Mucosa of stomach (tissue), 1 donor: Measurements from ENCODE around the gene SLIT3.

ENCODE experiments used
- H3K27me3 ChIP-seq: one replicate; pipeline ENCODE4 v1.7.0; 2013; ENCODE audit warnings: mild to moderate bottlenecking, low read length; ENCODE audit not compliant: control insufficient read depth, insufficient read depth
- H3K36me3 ChIP-seq: one replicate; pipeline ENCODE4 v1.7.0; 2013; ENCODE audit warnings: low read length; ENCODE audit not compliant: control insufficient read depth, insufficient read depth
- H3K4me1 ChIP-seq: one replicate; pipeline ENCODE4 v1.7.0; 2013; ENCODE audit warnings: mild to moderate bottlenecking, low read length; ENCODE audit not compliant: control insufficient read depth, insufficient read depth
- H3K4me3 ChIP-seq: one replicate; pipeline ENCODE4 v1.7.0; 2013; ENCODE audit warnings: low read length
- H3K9ac ChIP-seq: one replicate; pipeline ENCODE4 v1.7.0; 2013; ENCODE audit warnings: mild to moderate bottlenecking, low read length, moderate library complexity
- H3K9me3 ChIP-seq: one replicate; pipeline ENCODE4 v1.7.0; 2013; ENCODE audit warnings: mild to moderate bottlenecking, low read length, moderate library complexity; ENCODE audit not compliant: control insufficient read depth
- donor health status: Pancreatic carcinoma.

SLIT3 gene

GRCh38 chr5:169101966-169102365, 199.0 kb downstream of the SLIT3 start:
- Histone ChIP-seq H3K4me1 (no peaks in the 10 kb centered on the region), H3K36me3 (no peaks in the 10 kb centered on the region), H3K4me3 (no peak overlapping the region), H3K27me3 (no peaks in the 10 kb centered on the region), H3K9ac (no peak overlapping the region), H3K9me3 (no peaks in the 10 kb centered on the region)

- Histone ChIP-seq H3K27me3 (no peaks in the 10 kb centered on the region), H3K4me3 (no peak overlapping the region), H3K9ac (no peak overlapping the region), H3K4me1 (no peaks in the 10 kb centered on the region), H3K36me3 (no peaks in the 10 kb centered on the region), H3K9me3 (no peaks in the 10 kb centered on the region)
These were observed 200.2 kb downstream of the SLIT3 start for GRCh38 chr5:169100735-169101075.

GRCh38 chr5:169099801-169100734, 200.9 kb downstream of the SLIT3 start:
- no peaks in the 10 kb centered on the region for H3K4me1 ChIP-seq
- no peak overlapping the region for H3K4me3 ChIP-seq
- H3K9me3 ChIP-seq, result no peaks in the 10 kb centered on the region
- no peaks in the 10 kb centered on the region for H3K27me3 ChIP-seq
- no peak overlapping the region for H3K9ac ChIP-seq
- no peaks in the 10 kb centered on the region for H3K36me3 ChIP-seq

GRCh38 chr5:169098331-169099121, 202.4 kb downstream of the SLIT3 start:
- Histone ChIP-seq H3K4me1 (no peaks in the 10 kb centered on the region), H3K36me3 (no peaks in the 10 kb centered on the region), H3K9ac (no peak overlapping the region), H3K9me3 (no peaks in the 10 kb centered on the region), H3K4me3 (no peak overlapping the region), H3K27me3 (no peaks in the 10 kb centered on the region)

- H3K4me1 ChIP-seq, result no peaks in the 10 kb centered on the region
- no peaks in the 10 kb centered on the region for H3K36me3 ChIP-seq
- no peaks in the 10 kb centered on the region for H3K9me3 ChIP-seq
These were observed 203.3 kb downstream of the SLIT3 start for GRCh38 chr5:169097374-169098326.

GRCh38 chr5:169095976-169096375, 205.0 kb downstream of the SLIT3 start:
- Histone ChIP-seq H3K4me1 (no peaks in the 10 kb centered on the region), H3K27me3 (no peaks in the 10 kb centered on the region), H3K9me3 (no peaks in the 10 kb centered on the region), H3K4me3 (no peak overlapping the region), H3K9ac (no peak overlapping the region), H3K36me3 (no peaks in the 10 kb centered on the region)

More at GRCh38 chr5:169097374-169098326, 203.3 kb downstream of the SLIT3 start:
- no peak overlapping the region for H3K4me3 ChIP-seq
- H3K27me3 ChIP-seq, result no peaks in the 10 kb centered on the region
- H3K9ac ChIP-seq, result no peak overlapping the region

GRCh38 chr5:169095410-169095960, 205.5 kb downstream of the SLIT3 start:
- H3K9me3 ChIP-seq, result no peaks in the 10 kb centered on the region
- H3K9ac ChIP-seq, result no peak overlapping the region
- no peaks in the 10 kb centered on the region for H3K36me3 ChIP-seq
- no peak overlapping the region for H3K4me3 ChIP-seq
- no peaks in the 10 kb centered on the region for H3K4me1 ChIP-seq
- H3K27me3 ChIP-seq, result no peaks in the 10 kb centered on the region

GRCh38 chr5:169094586-169095409, 206.1 kb downstream of the SLIT3 start:
- no peaks in the 10 kb centered on the region for H3K36me3 ChIP-seq
- no peaks in the 10 kb centered on the region for H3K9me3 ChIP-seq
- H3K4me3 ChIP-seq, result no peak overlapping the region
- H3K9ac ChIP-seq, result no peak overlapping the region
- no peaks in the 10 kb centered on the region for H3K4me1 ChIP-seq
- H3K27me3 ChIP-seq, result no peaks in the 10 kb centered on the region

GRCh38 chr5:169091396-169091980, 209.5 kb downstream of the SLIT3 start:
- no peak overlapping the region for H3K4me3 ChIP-seq
- no peaks in the 10 kb centered on the region for H3K27me3 ChIP-seq
- H3K4me1 ChIP-seq, result no peaks in the 10 kb centered on the region
- no peaks in the 10 kb centered on the region for H3K36me3 ChIP-seq
- H3K9ac ChIP-seq, result no peak overlapping the region
- H3K9me3 ChIP-seq, result no peaks in the 10 kb centered on the region

- no peak overlapping the region for H3K9ac ChIP-seq
- H3K9me3 ChIP-seq, result no peaks in the 10 kb centered on the region
- H3K4me3 ChIP-seq, result no peak overlapping the region
- no peaks in the 10 kb centered on the region for H3K27me3 ChIP-seq
- no peaks in the 10 kb centered on the region for H3K4me1 ChIP-seq
- no peaks in the 10 kb centered on the region for H3K36me3 ChIP-seq
These were observed 211.6 kb downstream of the SLIT3 start for GRCh38 chr5:169089343-169089742.
